Measurements from ENCODE around the gene PRELID3B.
"Not testable (repeated sequence)": the region's sequence is repeated elsewhere in the genome, so short reads cannot be mapped to it uniquely, and the experiment has no call there.

PRELID3B gene

DNA sequence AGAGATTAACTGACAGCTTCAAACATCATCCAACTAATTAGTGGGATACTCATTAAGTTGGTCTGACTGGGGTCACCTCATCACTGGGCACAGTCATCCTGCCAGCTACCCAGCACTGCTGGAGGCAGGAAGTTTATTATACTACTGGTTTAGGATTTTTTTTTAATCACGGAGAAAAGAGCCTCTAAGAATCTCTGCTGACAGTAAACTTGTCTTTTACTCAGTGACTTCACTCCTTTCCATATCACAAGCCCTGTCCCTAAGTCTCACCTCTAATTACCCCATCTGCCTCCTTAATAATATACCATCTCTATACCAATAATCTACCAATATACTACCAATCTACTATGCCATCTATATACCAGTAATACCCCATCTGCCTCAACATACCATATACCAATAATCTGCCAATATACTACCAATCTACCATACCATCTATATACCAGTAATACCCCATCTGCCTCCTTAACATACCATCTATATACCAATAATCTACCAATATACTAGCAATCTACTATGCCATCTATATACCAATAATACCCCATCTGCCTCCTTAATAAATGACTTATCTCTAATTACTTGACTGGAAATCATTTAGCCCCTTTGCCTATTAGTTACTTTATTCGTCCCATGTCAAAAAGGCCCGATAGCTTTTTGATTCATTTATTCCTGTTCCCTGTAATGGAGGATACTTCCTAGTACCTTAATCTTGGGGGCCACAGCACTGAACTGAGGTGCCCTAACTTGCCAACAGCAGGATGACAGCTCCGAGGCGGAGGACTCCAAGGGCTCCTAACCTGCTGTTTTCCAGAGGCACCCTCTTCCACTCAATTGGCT is 15.5 kb downstream of the PRELID3B start:
- FAIRE-seq = no peak
- no peak for DNase-seq (ENCODE audit: low spot score)

DNA sequence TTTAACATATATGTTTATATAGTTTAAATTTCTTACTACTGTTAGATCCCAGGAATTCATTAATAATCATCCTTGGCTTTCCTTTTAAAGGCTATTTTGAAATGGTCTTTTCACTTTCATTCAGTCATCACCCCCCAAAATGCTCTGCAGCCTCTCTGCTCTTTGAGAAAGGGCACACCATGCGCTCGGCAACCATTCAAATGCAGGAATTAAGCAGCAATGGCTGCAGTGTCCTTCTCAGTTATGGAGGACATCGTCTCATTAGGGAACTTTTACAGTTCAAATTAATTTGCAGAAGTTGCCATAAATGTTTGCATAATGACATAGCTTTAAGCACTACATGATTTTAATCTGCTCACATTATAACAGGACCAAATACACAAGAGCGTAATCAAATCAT is 17.1 kb downstream of the PRELID3B start:
- DNase-seq (ENCODE audit: low spot score) = no peak
- no peak for FAIRE-seq

DNA sequence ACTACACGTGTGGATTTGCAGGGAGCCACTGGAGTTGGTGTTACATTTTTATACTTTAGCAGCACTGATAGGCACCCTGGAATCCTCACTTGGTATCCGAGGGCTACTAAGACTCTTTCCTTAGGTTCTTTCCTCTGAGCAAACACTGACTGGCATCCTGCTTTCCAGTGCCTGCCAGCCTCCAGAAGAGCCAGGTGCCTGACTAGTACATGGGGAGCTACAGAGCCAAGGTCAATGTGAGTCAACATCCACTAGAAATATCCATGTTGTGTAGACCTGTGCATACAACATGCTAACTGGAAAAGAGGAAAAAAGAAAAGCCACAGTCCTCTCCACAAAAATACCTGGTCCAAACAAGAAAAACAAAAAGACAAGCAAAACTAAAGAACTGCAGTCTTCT is 17.5 kb downstream of the PRELID3B start:
- no peak for DNase-seq (ENCODE audit: low spot score)
- FAIRE-seq = no peak

DNA sequence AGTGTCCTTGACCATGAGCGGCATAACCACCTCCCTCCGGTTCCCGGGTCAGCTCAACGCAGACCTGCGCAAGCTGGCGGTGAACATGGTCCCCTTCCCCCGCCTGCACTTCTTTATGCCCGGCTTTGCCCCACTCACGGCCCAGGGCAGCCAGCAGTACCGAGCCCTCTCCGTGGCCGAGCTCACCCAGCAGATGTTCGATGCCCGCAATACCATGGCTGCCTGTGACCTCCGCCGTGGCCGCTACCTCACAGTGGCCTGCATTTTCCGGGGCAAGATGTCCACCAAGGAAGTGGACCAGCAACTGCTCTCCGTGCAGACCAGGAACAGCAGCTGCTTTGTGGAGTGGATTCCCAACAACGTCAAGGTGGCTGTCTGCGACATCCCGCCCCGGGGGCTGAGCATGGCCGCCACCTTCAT is 18.5 kb downstream of the PRELID3B start:
- DNase-seq (ENCODE audit: low spot score) (no peak), FAIRE-seq (no peak)

DNA sequence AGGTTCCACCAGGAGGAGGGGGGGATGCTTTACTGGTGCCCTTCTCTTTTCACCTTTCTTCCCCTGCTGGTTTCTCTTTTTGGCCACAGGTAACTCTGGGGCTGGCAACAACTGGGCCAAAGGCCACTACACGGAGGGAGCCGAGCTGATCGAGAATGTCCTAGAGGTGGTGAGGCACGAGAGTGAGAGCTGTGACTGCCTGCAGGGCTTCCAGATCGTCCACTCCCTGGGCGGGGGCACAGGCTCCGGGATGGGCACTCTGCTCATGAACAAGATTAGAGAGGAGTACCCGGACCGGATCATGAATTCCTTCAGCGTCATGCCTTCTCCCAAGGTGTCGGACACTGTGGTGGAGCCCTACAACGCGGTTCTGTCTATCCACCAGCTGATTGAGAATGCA is 19.0 kb downstream of the PRELID3B start:
- DNase-seq (ENCODE audit: low spot score) (no peak), FAIRE-seq (no peak)

DNA sequence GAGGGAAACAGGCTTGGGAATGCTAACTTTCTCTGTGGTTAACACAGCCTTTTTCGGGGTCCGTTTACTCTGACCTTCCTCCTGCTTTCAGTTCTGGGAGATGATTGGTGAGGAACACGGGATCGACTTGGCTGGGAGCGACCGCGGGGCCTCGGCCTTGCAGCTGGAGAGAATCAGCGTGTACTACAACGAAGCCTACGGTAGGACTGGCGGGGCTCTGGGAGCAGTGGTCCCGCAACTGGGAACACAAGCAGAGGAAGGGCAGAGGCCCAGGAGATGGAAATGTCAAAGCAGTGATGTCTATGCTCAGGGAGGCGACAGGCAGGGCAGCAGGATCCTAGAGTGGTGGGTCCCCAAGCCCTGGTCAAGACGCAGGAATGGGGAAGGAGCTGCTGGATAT is 19.8 kb downstream of the PRELID3B start:
- no peak for FAIRE-seq

DNA sequence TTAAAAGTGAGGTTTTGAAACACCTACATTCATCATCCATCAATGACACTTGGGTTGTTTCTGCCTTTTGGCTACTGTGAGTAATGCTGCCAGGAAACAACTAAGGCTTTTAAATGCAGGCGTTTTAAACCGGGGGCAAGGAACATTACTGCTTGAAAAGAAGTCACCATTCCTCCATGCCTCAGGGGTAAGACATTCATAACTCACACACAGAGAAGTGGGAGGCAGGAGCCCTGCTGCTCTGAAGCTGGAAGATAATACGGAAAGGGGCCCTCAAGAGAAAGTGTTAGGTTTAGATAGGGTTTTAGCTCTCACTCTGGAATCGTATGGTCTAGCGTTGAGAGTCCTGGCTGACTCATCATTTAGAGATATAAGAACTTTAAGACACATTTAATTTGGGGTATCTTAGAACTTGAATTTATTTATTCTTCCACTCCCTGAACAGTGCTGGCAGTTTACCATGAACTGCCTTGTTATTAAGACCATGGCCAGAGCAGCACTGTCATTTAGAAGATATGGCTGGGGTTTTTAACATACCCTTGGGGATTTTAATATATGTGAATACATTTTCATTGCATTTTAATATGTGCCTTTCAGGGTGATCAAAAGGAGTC is 21.5 kb downstream of the PRELID3B start:
- FAIRE-seq = no peak

More for the DNA sequence above, 19.8 kb downstream of the PRELID3B start:
- no peak for DNase-seq (ENCODE audit: low spot score)

DNA sequence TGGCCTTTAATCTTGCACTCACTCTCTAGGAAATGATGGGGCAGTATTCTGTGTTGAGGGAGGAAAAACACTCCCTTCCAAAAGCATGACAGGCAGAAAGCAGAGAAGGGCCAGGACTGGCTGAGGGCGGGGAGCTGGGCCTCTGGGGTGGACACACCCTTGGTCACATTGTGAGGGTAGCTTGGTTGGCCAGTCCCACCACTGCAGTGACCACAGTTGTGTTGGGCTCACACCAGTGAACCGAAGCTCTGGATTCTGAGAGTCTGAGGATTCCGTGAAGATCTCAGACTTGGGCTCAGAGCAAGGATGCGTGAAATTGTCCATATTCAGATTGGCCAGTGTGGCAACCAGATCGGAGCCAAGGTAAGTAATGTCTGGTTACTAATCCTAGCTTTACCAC is 23.4 kb downstream of the PRELID3B start, which contains the start of gene TUBB1:
Gene TUBB1, plus strand, starts transcription at position 213 of the 400 bp plus-strand sequence. Its CDS starts 94 bp downstream, at position 307.
- DNase-seq (ENCODE audit: low spot score) (no peak), FAIRE-seq (no peak)

More for the DNA sequence above, 21.5 kb downstream of the PRELID3B start:
- no peak for DNase-seq (ENCODE audit: low spot score)

DNA sequence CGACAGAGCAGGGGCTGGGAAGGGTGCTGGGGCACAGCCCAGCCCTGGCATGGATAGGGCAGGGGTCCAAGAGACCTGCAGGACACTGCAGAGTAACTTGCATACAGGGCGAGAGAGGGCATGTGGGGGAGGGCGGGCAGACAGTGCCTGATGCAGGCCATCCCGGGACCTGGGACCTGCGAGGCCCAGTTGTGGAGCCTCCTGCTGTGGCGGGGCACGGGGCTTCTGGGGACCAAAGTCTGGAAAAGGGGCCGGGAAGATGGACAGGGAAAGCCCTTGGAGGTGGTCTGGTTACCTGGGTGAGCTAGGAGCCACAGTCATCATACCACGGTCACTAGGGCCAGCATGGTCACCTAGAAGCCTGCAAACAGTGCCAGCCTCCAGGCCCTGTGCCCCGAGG is 23.8 kb downstream of the PRELID3B start:
- FAIRE-seq (no peak), DNase-seq (ENCODE audit: low spot score) (no peak)

DNA sequence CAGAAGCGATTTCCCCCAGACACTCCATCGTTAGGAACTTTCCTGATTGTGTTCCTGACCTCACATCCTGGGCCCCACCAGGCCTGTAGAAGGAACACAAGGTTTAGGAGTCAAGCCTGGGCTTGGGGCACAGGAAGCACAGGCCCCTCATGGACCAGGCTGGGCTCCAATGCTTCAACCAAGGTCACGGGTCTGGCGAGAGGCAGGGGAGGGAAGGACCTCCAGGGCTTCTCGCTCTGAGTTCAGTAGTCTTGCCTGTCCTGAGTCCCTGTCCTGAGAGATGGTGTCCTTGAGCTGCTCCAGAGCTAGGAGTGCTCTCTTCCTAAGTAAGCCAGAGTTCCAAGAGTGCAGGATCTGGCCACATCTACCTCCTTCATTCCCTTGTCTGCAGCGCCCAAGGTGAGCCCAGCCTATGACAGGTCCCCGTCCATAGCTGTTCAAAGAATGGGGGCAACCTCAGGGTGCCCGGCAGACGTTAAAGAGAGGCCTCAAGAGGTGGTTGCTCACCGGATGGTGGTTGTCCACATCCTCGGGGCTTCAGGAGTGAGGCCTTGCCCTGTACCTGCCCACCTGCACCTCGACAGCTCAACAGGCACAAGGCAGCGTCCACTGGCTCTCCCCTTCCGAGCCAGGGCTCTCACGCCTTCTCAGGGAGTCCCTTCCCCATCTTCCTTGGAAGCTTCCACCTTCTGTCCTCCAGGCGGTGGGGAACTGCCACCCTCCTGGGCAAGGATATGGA is 24.9 kb downstream of the PRELID3B start:
- FAIRE-seq (no peak), DNase-seq (ENCODE audit: low spot score) (no peak)

DNA sequence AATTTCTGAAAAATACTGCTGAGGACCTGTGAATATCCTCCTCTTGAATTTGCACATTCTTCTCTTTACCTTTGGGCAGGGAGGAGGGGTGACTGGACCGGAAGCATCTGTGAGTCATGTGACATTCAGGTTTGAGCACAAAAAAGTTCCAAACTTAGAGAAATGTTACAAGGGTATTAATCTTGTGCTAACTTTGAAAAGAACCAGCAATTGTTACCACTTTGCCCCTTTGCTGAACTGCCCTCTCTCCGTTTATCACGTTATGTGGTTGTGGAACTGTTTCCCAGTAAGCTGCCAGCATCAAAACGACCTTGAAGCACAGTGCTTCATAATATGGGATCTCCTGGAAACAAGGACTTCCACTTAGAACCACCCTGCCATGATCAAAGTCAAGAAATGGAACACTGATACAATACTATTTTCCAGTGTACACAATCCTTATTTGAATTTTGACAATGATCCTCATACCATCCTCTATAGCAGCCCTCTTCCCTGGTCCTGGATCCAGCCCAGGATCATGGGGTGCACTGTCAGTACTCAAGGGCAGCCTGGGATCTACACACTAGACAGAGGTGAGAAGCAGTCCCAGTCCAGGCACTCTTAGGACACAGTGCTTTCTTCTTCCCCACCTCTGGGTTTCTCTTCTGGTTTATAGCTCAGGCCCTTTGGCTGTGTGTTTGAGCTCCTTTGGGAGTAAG is 25.6 kb downstream of the PRELID3B start:
- FAIRE-seq (no peak), DNase-seq (ENCODE audit: low spot score) (no peak)

DNA sequence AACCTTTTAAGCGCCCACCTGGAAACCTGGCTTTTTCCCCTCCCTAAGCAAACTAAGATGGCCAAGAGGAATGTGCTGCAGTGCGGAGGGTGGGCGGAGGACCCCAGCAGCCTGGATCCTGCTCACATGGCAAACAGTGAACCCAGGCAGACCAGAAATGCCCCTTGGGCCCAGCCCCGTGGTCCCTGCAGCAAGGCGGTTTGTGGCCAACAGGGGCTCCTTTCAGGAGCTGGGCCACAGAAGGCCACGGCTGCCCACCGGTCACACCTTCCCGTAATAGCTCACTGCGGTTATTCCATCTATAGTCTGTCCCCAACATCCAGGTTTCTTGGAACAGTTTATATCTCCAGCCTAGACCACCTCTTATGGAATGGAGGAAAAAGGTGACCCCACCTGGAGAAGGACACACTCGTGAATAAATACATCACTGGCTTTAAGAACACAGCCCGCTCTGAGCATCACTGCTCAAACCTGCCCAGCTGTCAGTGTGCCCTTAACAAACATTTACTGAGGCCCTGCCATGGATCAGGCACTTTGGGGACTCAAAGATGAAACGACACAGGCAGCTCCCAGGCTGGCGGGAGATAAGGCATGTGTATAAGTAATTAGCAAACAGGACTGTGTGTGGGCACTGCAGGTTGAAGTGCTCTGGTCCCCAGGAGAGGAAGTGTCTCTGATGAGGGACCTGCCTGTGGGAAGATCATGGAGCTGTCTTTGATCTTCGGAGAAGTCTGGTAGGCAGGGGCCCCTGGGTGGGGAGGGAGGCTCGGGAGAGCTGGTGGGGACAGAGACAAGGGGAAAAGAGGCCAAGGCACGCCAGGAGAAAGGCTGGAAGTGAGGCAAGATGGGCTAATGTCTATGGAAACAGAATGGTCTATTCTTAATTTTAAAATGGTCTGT is 26.5 kb downstream of the PRELID3B start:
- DNase-seq (ENCODE audit: low spot score) = no peak
- no peak for FAIRE-seq

DNA sequence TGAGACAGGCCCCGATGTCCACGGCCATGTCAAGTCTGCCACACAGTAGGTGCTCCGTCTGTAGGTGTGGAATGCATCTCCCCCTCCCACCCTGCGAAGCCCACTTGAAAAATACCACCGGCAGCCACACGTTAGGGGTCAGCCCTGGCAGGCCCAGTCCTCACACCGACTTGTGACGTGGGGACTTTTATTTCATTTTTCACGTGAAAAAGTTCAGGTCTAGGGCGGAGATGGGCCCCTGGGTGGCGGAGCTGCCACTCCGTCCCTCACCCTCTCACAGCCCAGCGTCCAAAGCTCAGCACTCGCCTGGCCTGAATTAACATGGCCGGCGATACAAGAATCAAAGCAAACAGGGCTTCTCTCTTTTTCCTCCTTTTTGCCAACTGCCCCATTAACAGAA is 27.2 kb downstream of the PRELID3B start:
- DNase-seq (ENCODE audit: low spot score) (no peak), FAIRE-seq (no peak)

DNA sequence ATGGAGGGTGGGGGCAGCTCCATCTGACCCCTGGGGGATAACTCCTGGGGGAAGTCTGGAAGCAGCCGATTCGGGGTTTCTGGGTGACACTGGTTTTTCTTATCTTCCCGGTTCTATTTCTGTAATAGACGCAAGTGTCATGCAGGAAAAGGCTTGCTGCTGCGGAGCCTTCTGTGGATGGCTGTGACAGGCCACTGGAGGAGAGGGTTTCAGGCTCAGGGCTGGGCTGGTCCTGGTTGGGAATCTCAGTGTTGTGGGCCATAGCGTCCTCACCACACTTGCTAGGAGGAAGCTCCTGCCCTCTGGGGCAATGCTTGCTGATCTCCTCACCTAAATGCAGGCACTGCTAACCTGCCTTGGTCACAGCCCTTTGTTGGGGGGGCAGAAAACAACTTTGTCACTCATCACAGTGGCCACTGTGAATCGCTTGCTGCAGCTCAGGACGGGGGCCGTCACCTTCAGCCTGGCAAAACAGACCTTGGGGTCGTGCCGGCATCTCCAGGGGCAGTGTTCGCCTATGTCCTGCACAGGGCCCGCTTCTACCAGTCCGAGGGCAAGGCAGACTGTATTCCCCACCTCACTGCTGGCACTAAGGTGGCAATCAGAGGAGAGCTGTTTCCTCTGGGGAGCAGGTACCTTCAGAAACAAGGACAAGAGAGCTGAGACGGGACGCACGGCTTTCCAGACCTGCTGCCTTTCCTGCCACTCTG is 27.8 kb downstream of the PRELID3B start:
- no peak for DNase-seq (ENCODE audit: low spot score)
- FAIRE-seq = no peak

DNA sequence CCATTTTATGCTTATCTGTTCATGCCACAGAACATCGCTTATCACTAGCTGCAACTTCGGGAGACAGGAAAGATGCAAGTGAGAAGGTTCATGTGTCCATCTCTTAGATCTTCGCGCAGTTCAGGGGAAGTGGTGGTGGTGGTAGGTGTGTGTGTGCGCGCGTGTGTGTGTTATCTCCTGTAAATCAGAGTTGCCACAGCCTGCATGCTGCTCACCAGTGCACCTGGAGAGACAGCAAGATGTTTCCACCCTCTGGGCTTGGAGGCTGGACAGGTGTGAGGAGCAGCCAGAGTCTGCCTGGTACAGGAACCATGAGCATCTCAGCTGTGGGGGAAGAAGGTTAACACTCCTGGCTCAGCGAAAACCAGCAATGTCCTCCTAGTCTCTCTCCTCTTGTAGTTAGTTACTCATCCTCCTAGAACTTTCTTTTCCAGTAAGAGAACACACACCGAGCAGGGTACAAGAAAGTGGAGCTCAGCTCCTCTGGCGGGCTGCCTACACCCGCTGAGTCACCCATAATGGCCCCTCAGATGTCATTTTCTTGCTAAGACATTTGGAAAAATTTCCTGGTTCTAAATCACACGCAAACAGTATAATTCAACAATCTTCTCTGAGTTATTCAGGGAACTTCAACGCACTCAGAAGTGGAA is 28.5 kb downstream of the PRELID3B start:
- DNase-seq (ENCODE audit: low spot score) (peak; percentile 53), FAIRE-seq (no peak)

DNA sequence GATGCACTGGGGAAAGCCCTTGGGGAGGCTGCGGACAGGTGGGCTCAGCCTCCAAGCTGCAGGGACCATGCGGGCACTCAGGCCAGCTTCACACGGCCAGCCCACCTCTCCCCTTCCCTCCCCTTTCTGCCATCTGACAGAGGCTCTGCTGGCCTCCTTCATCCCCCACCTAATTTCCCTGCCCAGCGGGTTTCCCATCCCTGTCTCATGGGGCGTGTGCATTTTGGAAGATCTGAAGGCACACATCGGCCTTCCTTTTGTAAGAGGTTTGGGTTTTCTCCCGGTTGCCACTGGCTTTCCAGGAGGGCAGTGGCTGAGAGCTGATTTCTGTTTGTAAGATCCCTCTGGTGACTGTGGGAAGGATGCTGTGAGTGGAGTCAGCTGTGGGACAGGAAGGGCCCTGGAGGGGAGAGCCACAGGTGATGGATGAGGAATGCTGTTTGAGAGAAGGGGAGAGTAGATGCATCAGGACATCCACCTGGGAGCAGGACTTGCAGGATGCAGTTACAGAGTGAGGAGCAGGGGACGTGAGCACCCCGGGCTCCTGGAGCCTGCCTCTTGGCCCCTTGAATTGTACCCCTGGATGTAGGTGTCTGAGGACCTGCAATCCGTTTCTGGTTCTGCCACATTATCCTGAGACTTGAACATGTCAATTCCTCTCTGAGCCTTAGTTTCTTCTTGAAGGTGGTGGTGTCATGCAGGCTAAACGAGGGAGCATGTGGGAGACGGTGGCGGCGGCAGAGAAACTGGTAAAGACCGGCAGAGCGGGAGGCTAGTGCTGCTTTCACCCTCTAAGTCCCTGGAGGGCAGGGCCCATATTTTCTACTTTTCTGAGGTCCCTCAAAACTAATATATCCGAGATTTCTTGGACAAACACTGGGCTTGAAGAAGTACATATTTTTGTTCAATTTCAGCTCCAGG is 29.3 kb downstream of the PRELID3B start:
- FAIRE-seq = no peak

DNA sequence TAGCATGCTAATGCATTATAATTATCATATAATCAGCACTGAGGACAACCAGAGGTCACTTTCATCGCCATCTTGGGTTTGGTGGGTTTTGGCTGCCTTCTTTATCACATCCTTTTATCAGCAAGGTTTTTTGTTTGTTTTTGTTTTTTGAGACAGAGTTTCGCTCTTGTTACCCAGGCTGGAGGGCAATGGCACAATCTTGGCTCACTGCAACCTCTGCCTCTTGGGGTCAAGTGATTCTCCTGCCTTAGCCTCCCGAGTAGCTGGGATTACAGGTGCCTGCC is 30.8 kb downstream of the PRELID3B start:
- not testable (repeated sequence) for DNase-seq (ENCODE audit: low spot score); FAIRE-seq

More for the DNA sequence above, 29.3 kb downstream of the PRELID3B start:
- DNase-seq (ENCODE audit: low spot score) = no peak

Measured in RCC 7860 (cell line).